ENCODE results near the gene ARHGEF7. TPM values are rescaled to one million over a fixed set of nuclear protein-coding genes. Genes with fewer than 3 reads are reported as not detected.
"Not testable (repeated sequence)": the region's sequence is repeated elsewhere in the genome, so short reads cannot be mapped to it uniquely, and the experiment has no call there.

The ARHGEF7 gene
- total RNA-seq, 1 donor from 2014 or later, result 73.7 TPM

DNA sequence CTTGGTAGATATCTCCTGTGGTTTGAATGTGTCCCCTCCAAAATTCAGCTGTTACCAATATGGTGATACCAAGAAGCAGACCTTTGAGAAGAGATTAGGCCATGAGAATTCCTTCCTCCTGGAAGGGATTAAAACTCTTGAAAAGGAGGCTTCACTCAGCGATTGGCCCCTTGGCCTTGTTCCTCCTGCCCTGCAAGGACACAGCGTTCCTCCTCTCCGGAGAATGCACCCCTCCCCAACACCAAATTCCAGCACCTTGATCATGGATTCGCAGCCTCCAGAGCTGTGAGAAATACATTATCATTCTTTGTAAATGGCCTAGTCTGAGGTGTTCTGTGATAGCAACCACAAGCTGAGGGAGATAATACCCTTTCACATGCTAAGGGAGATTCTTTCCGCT is 34.5 kb upstream of the ARHGEF7 start:
- H3K27ac Mint-ChIP-seq (ENCODE audit: unreplicated experiment), result no peak overlapping the region
- peaks cover 9% of the 10 kb centered on the region for H3K9me3 Mint-ChIP-seq (ENCODE audit: unreplicated experiment)
- Histone ChIP-seq H3K9ac (ENCODE audit: low read length) (no peak overlapping the region), H4K20me1 (ENCODE audit: insufficient read depth, low read length) (no peaks in the 10 kb centered on the region), H3K4me1 (ENCODE audit: insufficient read depth, low read length) (no peaks in the 10 kb centered on the region), H3K4me2 (ENCODE audit: low read length) (no peak overlapping the region), H3K4me3 (ENCODE audit: insufficient read depth, low read depth, low read length) (no peak overlapping the region), H3K36me3 (ENCODE audit: insufficient read depth, low read length) (no peaks in the 10 kb centered on the region), H2AFZ (ENCODE audit: low read depth, low read length) (no peak overlapping the region), H3K9me3 (ENCODE audit: insufficient read depth, low read depth, low read length) (no peaks in the 10 kb centered on the region), H3K27me3 (ENCODE audit: insufficient read depth, low read length) (no peaks in the 10 kb centered on the region), H3K79me2 (ENCODE audit: insufficient read depth, low read length) (no peaks in the 10 kb centered on the region), H3K27ac (ENCODE audit: low read depth, low read length) (no peak overlapping the region)
- peaks cover 7% of the 10 kb centered on the region for H3K27me3 Mint-ChIP-seq (ENCODE audit: low read depth, unreplicated experiment)
- no peaks in the 10 kb centered on the region for H3K4me1 Mint-ChIP-seq (ENCODE audit: low read depth, unreplicated experiment)
- TF ChIP-seq, protein P1, sequence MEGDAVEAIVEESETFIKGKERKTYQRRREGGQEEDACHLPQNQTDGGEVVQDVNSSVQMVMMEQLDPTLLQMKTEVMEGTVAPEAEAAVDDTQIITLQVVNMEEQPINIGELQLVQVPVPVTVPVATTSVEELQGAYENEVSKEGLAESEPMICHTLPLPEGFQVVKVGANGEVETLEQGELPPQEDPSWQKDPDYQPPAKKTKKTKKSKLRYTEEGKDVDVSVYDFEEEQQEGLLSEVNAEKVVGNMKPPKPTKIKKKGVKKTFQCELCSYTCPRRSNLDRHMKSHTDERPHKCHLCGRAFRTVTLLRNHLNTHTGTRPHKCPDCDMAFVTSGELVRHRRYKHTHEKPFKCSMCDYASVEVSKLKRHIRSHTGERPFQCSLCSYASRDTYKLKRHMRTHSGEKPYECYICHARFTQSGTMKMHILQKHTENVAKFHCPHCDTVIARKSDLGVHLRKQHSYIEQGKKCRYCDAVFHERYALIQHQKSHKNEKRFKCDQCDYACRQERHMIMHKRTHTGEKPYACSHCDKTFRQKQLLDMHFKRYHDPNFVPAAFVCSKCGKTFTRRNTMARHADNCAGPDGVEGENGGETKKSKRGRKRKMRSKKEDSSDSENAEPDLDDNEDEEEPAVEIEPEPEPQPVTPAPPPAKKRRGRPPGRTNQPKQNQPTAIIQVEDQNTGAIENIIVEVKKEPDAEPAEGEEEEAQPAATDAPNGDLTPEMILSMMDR (IDR thresholded peaks at IDR 0.05; ENCODE audit: insufficient read depth, low read depth, low read length), result no peak
- TF ChIP-seq EZH2 (IDR thresholded peaks at IDR 0.05; ENCODE audit: insufficient read depth, low read length), result no peak
- H3K36me3 Mint-ChIP-seq (ENCODE audit: low read depth, unreplicated experiment), result peaks cover 1% of the 10 kb centered on the region
- no peak overlapping the region for H3K4me3 Mint-ChIP-seq (ENCODE audit: unreplicated experiment)
- DNase-seq (ENCODE audit: low read depth) (no peak), FAIRE-seq (no peak)

DNA sequence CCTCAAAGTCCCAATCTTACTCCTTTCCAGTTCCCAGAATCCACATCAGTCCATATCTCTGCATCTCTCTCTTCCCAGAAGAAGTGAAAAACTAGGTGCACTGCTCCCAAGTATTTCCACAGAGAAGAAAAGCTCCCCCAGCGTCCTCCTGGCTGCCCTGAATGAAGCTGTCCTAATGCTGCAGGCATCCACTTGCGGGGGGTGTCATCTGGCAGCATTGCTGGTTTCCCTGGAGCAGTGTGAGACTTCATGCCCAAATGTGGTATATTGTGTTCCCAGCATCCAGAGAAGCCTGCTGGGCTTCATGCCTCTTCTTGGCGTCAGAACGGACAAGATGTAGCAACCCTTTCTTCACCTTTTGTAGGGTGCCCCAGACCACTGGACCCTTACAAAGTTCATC is 32.9 kb upstream of the ARHGEF7 start:
- TF ChIP-seq EZH2 (IDR thresholded peaks at IDR 0.05; ENCODE audit: insufficient read depth, low read length), result no peak
- TF ChIP-seq, protein P1 (IDR thresholded peaks at IDR 0.05; ENCODE audit: insufficient read depth, low read depth, low read length), result no peak
- no peak for FAIRE-seq
- Mint-ChIP-seq H3K9me3 (ENCODE audit: unreplicated experiment) (peaks cover 3% of the 10 kb centered on the region), H3K4me3 (ENCODE audit: unreplicated experiment) (no peak overlapping the region), H3K36me3 (ENCODE audit: low read depth, unreplicated experiment) (peaks cover 1% of the 10 kb centered on the region), H3K27ac (ENCODE audit: unreplicated experiment) (peak overlapping the region; percentile 26), H3K4me1 (ENCODE audit: low read depth, unreplicated experiment) (no peaks in the 10 kb centered on the region), H3K27me3 (ENCODE audit: low read depth, unreplicated experiment) (peaks cover 7% of the 10 kb centered on the region)
- Histone ChIP-seq H3K4me1 (ENCODE audit: insufficient read depth, low read length) (no peaks in the 10 kb centered on the region), H3K9me3 (ENCODE audit: insufficient read depth, low read depth, low read length) (no peaks in the 10 kb centered on the region), H4K20me1 (ENCODE audit: insufficient read depth, low read length) (no peaks in the 10 kb centered on the region), H3K79me2 (ENCODE audit: insufficient read depth, low read length) (no peaks in the 10 kb centered on the region), H3K27me3 (ENCODE audit: insufficient read depth, low read length) (no peaks in the 10 kb centered on the region), H3K4me3 (ENCODE audit: insufficient read depth, low read depth, low read length) (no peak overlapping the region), H3K27ac (ENCODE audit: low read depth, low read length) (no peak overlapping the region), H3K9ac (ENCODE audit: low read length) (no peak overlapping the region), H2AFZ (ENCODE audit: low read depth, low read length) (no peak overlapping the region), H3K36me3 (ENCODE audit: insufficient read depth, low read length) (no peaks in the 10 kb centered on the region), H3K4me2 (ENCODE audit: low read length) (no peak overlapping the region)
- no peak for DNase-seq (ENCODE audit: low read depth)

DNA sequence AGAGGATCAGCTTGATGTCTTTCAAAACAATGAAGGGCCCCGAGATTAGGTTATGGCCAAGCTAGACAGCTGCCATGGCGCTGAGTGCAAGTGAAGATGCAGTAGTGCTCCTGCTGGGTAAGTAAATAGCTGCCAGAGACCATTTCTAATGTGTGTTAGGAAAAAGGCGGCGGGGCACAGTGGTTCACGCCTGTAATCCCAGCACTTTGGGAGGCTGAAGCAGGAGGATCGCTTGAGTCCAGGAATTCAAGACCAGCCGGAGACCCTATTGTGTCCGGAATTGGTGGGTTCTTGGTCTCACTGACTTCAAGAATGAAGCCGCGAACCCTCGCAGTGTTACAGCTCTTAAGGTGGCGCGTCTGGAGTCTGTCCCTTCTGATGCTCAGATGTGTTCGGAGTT is 32.3 kb upstream of the ARHGEF7 start:
- H3K9me3 Mint-ChIP-seq (ENCODE audit: unreplicated experiment); H3K9me3 ChIP-seq (ENCODE audit: insufficient read depth, low read depth, low read length); H3K4me1 ChIP-seq (ENCODE audit: insufficient read depth, low read length); H3K27ac ChIP-seq (ENCODE audit: low read depth, low read length); H3K27ac Mint-ChIP-seq (ENCODE audit: unreplicated experiment); H3K36me3 Mint-ChIP-seq (ENCODE audit: low read depth, unreplicated experiment); DNase-seq (ENCODE audit: low read depth); H3K27me3 ChIP-seq (ENCODE audit: insufficient read depth, low read length); H3K79me2 ChIP-seq (ENCODE audit: insufficient read depth, low read length); H3K27me3 Mint-ChIP-seq (ENCODE audit: low read depth, unreplicated experiment); H3K36me3 ChIP-seq (ENCODE audit: insufficient read depth, low read length); H4K20me1 ChIP-seq (ENCODE audit: insufficient read depth, low read length); H3K4me1 Mint-ChIP-seq (ENCODE audit: low read depth, unreplicated experiment); FAIRE-seq; H3K4me2 ChIP-seq (ENCODE audit: low read length); H3K4me3 Mint-ChIP-seq (ENCODE audit: unreplicated experiment); H3K4me3 ChIP-seq (ENCODE audit: insufficient read depth, low read depth, low read length); H3K9ac ChIP-seq (ENCODE audit: low read length); H2AFZ ChIP-seq (ENCODE audit: low read depth, low read length): not testable (repeated sequence)

DNA sequence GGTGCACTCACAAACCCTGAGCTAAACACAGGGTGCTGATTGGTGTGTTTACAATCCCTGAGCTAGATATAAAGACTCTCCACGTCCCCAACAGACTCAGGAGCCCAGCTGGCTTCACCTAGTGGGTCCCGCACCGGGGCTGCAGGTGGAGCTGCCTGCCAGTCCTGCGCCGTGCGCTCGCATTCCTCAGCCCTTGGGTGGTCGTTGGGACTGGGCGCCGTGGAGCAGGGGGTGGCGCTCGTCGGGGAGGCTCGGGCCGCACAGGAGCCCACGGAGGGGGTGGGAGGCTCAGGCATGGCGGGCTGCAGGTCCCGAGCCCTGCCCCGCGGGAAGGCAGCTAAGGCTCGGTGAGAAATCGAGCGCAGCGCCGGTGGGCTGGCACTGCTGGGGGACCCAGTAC is 31.4 kb upstream of the ARHGEF7 start:
- DNase-seq (ENCODE audit: low read depth); H3K4me3 ChIP-seq (ENCODE audit: insufficient read depth, low read depth, low read length); H3K9me3 Mint-ChIP-seq (ENCODE audit: unreplicated experiment); H3K4me2 ChIP-seq (ENCODE audit: low read length); FAIRE-seq; H3K27me3 Mint-ChIP-seq (ENCODE audit: low read depth, unreplicated experiment); H3K4me1 Mint-ChIP-seq (ENCODE audit: low read depth, unreplicated experiment); H3K9ac ChIP-seq (ENCODE audit: low read length); H3K27ac Mint-ChIP-seq (ENCODE audit: unreplicated experiment); H3K36me3 ChIP-seq (ENCODE audit: insufficient read depth, low read length); H3K4me3 Mint-ChIP-seq (ENCODE audit: unreplicated experiment); H3K4me1 ChIP-seq (ENCODE audit: insufficient read depth, low read length); H3K9me3 ChIP-seq (ENCODE audit: insufficient read depth, low read depth, low read length); H3K27me3 ChIP-seq (ENCODE audit: insufficient read depth, low read length); H4K20me1 ChIP-seq (ENCODE audit: insufficient read depth, low read length); H3K36me3 Mint-ChIP-seq (ENCODE audit: low read depth, unreplicated experiment); H3K79me2 ChIP-seq (ENCODE audit: insufficient read depth, low read length); H2AFZ ChIP-seq (ENCODE audit: low read depth, low read length); H3K27ac ChIP-seq (ENCODE audit: low read depth, low read length): not testable (repeated sequence)
